Esophagus squamous epithelium (tissue), 5 donors: ENCODE results near the gene TAAR1. TPM values are rescaled to one million over a fixed set of nuclear protein-coding genes. Genes with fewer than 3 reads are reported as not detected.
"Not testable (repeated sequence)": the region's sequence is repeated elsewhere in the genome, so short reads cannot be mapped to it uniquely, and the experiment has no call there.

Experiments used
- DNase-seq: peaks from one replicate; lab custom pipeline; 2025; lab: John Stamatoyannopoulos, UW
- H3K27ac ChIP-seq, 4 donors: fragments of 200-600 bp; sonication (generic); one replicate each; pipeline ENCODE4 v1.5.1; 2016 to 2019; ENCODE audit warnings: mild to moderate bottlenecking in 1 of 4
- H3K27me3 ChIP-seq, 4 donors: fragments of 200-600 bp; sonication (generic); 1 replicate in 3 of 4; 2 replicates in 1 of 4; pipeline versions ENCODE4 v1.5.1 to v1.6.0; 2017 to 2021; ENCODE audit warnings: antibody characterized with exemption in 1 of 4
- H3K36me3 ChIP-seq, 3 donors: fragments of 200-600 bp; sonication (generic); one replicate each; pipeline ENCODE4 v1.5.1; 2016 to 2019
- H3K4me1 ChIP-seq, 3 donors: fragments of 200-600 bp; sonication (generic); one replicate each; pipeline ENCODE4 v1.5.1; 2017 to 2019
- H3K4me3 ChIP-seq, 4 donors: fragments of 200-600 bp; sonication (generic); 1 replicate in 3 of 4; 2 replicates in 1 of 4; pipeline ENCODE4 v1.5.1; 2016 to 2019; ENCODE audit warnings: mild to moderate bottlenecking in 2 of 4, moderate library complexity in 1 of 4
- H3K9me3 ChIP-seq, 3 donors: fragments of 200-600 bp; sonication (generic); one replicate each; pipeline ENCODE4 v1.5.1; 2016 to 2019
- POLR2A ChIP-seq, 4 donors: fragments of 450-650 bp; IDR thresholded peaks; one replicate each; pipeline ENCODE4 v1.6.1; 2017; ENCODE audit warnings: antibody characterized with exemption in 4 of 4, mild to moderate bottlenecking in 4 of 4, moderate library complexity in 3 of 4
- WGBS, 2 donors: methylation state at CpG; one replicate each; pipeline ENCODE4 v1.1.5; 2018; 5-methylcytosine and 5-hydroxymethylcytosine counted together
- intact Hi-C: fragments of 100-400 bp; cut with DNase I; formaldehyde crosslinking; loops from one replicate; pipeline ENCODE4 v1.15.0; 2022
- total RNA-seq, 4 donors: library from RNA; depleted of rRNA; stranded (reverse); fragments of >200 nt; gene quantifications; one replicate each; pipeline ENCODE4 v1.1.0, GENCODE V29; 2016
- TF ChIP-seq, protein P1 (sequence below), 6 experiments: fragments of 450-650 bp in 4 of 6; fragments of 200-600 bp in 2 of 6; sonication (generic) in 2 of 6; IDR thresholded peaks; one replicate each; pipeline ENCODE4 v1.5.1; 2016 to 2019; ENCODE audit warnings: antibody characterized with exemption in 6 of 6, mild to moderate bottlenecking in 4 of 6, moderate library complexity in 4 of 6
- donor health status: DM: yes; HTN: yes; CAD: no.

The TAAR1 gene
- total RNA-seq, 4 donors from 2014 or later = not detected

DNA sequence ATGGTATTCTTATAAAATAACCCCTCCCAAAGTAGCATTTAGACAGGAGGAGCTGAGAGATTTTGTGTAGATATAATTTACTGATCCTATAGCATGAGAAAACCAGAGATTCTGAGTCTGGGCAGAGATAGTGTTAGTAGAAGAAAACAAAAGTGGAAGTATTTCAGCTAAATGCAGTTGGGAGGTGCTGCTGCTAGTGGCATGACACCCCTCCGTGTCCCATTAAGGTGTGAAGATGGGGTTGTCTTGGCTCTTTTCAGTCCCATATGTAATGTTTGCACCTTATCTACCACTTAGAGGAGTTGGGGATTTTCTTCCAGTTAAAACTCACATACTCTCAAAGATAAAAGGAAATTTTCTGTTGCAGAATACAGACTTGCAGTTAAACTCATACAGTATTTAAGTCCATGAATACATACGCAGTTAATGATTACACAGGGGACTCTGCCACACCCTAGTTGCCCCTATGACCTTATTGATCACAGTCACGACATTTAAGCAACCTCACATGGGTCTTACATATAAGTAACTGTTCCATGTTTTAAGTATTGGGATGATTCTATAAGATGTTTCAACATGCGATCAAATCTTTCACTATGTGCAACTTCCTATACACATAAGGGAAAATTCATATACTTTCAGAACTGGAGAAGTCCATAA, 46.4 kb downstream of the TAAR1 start:
- intact Hi-C loops = no loop called here
- no peak for DNase-seq
- 56 to 64% methylated on average over 3 to 4 of the region's 4 CpGs for WGBS, 2 donors

DNA sequence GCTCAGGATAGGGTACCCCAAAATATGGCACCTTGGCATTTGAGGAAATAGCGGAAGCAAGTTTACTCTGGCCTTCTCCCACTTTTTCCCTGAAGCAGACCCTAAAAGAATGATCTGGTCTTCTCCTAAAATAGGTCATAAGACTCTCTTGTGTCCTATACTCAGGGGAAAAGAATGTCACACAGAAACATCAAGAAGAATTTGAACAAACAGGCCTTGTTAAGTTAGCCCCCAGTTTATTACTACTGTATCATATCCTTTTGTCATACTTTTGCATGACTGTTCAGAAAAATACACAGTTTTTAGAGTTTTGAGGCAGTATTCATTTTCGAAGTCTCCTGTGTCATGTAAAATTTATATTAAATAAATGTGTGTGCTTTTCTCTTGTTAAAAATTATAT, 47.4 kb downstream of the TAAR1 start:
- Histone ChIP-seq H3K4me3 (no peak overlapping the region), H3K9me3 (no peaks in the 10 kb centered on the region), H3K27ac (no peak overlapping the region), H3K27me3 (no peaks in the 10 kb centered on the region), H3K36me3 (no peaks in the 10 kb centered on the region), H3K4me1 (peaks cover 0 to 7% (median 0%) of the 10 kb centered on the region in 3 donors)
- no peak for TF ChIP-seq POLR2A (IDR thresholded peaks at IDR 0.05)
- TF ChIP-seq, protein P1, sequence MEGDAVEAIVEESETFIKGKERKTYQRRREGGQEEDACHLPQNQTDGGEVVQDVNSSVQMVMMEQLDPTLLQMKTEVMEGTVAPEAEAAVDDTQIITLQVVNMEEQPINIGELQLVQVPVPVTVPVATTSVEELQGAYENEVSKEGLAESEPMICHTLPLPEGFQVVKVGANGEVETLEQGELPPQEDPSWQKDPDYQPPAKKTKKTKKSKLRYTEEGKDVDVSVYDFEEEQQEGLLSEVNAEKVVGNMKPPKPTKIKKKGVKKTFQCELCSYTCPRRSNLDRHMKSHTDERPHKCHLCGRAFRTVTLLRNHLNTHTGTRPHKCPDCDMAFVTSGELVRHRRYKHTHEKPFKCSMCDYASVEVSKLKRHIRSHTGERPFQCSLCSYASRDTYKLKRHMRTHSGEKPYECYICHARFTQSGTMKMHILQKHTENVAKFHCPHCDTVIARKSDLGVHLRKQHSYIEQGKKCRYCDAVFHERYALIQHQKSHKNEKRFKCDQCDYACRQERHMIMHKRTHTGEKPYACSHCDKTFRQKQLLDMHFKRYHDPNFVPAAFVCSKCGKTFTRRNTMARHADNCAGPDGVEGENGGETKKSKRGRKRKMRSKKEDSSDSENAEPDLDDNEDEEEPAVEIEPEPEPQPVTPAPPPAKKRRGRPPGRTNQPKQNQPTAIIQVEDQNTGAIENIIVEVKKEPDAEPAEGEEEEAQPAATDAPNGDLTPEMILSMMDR (IDR thresholded peaks at IDR 0.05) = no peak
- DNase-seq = no peak
- intact Hi-C loops = no loop called here
- 84 to 98% methylated on average over 2 of the region's 2 CpGs for WGBS, 2 donors

More for the DNA sequence above, 46.4 kb downstream of the TAAR1 start:
- H3K27me3 ChIP-seq = no peaks in the 10 kb centered on the region
- TF ChIP-seq, protein P1 (IDR thresholded peaks at IDR 0.05) = no peak
- no peak for TF ChIP-seq POLR2A (IDR thresholded peaks at IDR 0.05)
- no peak overlapping the region for H3K27ac ChIP-seq
- no peaks in the 10 kb centered on the region for H3K9me3 ChIP-seq
- no peaks in the 10 kb centered on the region for H3K36me3 ChIP-seq
- peaks cover 0 to 7% (median 0%) of the 10 kb centered on the region in 3 donors for H3K4me1 ChIP-seq
- no peak overlapping the region for H3K4me3 ChIP-seq

DNA sequence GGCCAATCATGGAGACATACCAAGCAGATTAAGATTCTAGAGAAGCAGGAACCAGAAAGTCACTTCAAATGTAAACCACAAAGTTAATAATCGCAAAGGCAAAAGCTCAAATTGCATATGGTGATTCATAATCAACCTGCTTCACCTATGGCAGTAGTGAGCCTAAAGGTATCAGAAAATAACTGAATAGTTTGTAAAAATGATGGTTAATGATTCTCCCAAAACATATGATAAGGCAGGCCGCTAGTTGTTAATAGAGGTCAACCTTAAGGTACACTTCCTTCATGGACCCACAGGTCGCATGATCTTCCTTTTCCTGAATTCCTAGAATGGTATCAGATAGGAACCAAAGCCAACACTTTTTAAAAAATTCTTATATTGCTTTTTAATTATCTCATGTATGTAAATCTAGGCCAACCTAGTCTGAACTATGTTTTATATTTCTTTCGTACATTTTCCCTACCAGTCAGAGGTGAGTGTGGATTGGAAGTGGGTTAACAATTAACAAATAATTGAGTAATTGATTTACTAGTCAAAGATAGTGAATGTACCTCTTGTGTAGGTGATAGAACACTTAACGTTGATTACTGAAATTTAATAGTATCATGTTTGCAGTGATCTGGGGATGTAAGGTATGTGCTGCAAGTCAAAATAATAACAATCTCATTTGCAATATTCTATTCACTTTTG, 51.3 kb downstream of the TAAR1 start:
- WGBS, 2 donors = 82 to 85% methylated on average over 5 of the region's 5 CpGs
- intact Hi-C loops = no loop called here
- Histone ChIP-seq H3K4me3 (no peak overlapping the region), H3K9me3 (no peaks in the 10 kb centered on the region), H3K27me3 (peaks cover 0 to 3% (median 0%) of the 10 kb centered on the region in 4 donors), H3K4me1 (no peaks in the 10 kb centered on the region), H3K27ac (no peak overlapping the region), H3K36me3 (no peaks in the 10 kb centered on the region)
- no peak for TF ChIP-seq POLR2A (IDR thresholded peaks at IDR 0.05)
- TF ChIP-seq, protein P1 (IDR thresholded peaks at IDR 0.05) = no peak
- DNase-seq = no peak

DNA sequence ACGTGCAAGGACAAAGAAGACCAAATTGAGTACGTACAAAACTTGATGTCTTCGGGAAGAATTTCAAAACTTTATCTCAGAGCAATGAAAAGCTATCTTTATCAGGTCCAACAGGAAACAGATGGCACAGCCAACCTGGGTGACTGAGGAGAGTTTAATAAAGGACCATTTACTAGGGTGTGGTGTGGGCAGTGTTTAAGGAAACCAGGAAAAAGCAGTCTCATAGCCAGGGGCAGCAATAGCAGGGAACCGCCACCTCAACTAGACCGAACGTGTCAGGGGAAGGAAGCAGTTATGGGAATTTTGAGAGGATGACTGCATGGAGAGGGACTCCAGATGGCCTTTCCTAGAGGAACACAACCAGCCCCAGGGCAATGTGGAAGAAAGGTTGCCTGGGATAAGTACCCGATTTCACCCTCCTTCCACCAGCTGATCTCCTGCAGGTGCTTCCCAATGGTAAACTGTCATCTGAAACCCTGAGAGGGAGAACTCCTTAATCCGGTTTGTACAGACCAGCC, 54.3 kb downstream of the TAAR1 start:
- H3K4me3 ChIP-seq = no peak overlapping the region
- no peaks in the 10 kb centered on the region for H3K4me1 ChIP-seq
- no peaks in the 10 kb centered on the region for H3K36me3 ChIP-seq
- intact Hi-C loops = no loop called here
- WGBS, 2 donors = 66 to 73% methylated on average over 6 to 8 of the region's 8 CpGs
- no peaks in the 10 kb centered on the region for H3K9me3 ChIP-seq
- TF ChIP-seq, protein P1 (IDR thresholded peaks at IDR 0.05) = no peak
- no peak for TF ChIP-seq POLR2A (IDR thresholded peaks at IDR 0.05)
- peaks cover 0 to 3% (median 0%) of the 10 kb centered on the region in 4 donors for H3K27me3 ChIP-seq
- DNase-seq = no peak
- H3K27ac ChIP-seq = no peak overlapping the region

DNA sequence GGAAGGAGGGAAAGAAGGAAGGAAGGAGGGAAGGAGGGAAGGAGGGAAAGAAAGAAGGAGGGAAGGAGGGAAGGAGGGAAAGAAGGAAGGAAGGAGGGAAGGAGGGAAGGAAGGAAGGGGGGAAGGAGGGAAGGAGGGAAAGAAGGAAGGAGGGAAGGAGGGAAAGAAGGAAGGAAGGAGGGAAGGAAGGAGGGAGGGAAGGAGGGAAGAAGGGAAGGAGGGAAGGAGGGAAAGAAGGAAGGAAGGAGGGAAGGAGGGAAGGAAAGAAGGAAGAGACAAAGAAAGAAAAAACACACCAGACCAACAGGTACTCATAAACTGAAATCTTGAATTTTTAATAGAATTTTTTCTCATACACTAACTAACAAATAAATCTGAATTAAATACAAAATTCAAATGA, 58.1 kb downstream of the TAAR1 start:
- H3K9me3 ChIP-seq, DNase-seq, H3K27ac ChIP-seq, H3K4me1 ChIP-seq, H3K36me3 ChIP-seq, H3K27me3 ChIP-seq, intact Hi-C loops, H3K4me3 ChIP-seq: not testable (repeated sequence)
